Stimulated activated memory B cell treated with anti-CD40 and anti-IgM and Interleukin-4, amounts not matched to agents 10 μg/mL and 1 μg/mL and 100 μg/mL, for 72 hours (primary cell): ENCODE measurements around the gene KLK11.

Source experiments
- ATAC-seq: fragments of 150-1000 bp; cut with Tn5 transposase; 2 replicates; pipeline ENCODE4 v1.10.0; 2021
- H3K27ac Mint-ChIP-seq: one replicate; pipeline ENCODE4 v1.8.0; 2022; ENCODE audit warnings: mild to moderate bottlenecking, mixed read lengths
- H3K27me3 Mint-ChIP-seq: one replicate; pipeline ENCODE4 v1.8.0; 2022; ENCODE audit warnings: mixed read lengths
- H3K36me3 Mint-ChIP-seq: one replicate; pipeline ENCODE4 v1.8.0; 2022; ENCODE audit warnings: mixed read lengths
- H3K4me1 Mint-ChIP-seq: one replicate; pipeline ENCODE4 v1.8.0; 2022; ENCODE audit warnings: mixed read lengths
- H3K4me3 Mint-ChIP-seq: one replicate; pipeline ENCODE4 v1.8.0; 2022; ENCODE audit warnings: mild to moderate bottlenecking, moderate library complexity, mixed read lengths
- H3K9me3 Mint-ChIP-seq: one replicate; pipeline ENCODE4 v1.8.0; 2022; ENCODE audit warnings: mixed read lengths

Gene KLK11

DNA sequence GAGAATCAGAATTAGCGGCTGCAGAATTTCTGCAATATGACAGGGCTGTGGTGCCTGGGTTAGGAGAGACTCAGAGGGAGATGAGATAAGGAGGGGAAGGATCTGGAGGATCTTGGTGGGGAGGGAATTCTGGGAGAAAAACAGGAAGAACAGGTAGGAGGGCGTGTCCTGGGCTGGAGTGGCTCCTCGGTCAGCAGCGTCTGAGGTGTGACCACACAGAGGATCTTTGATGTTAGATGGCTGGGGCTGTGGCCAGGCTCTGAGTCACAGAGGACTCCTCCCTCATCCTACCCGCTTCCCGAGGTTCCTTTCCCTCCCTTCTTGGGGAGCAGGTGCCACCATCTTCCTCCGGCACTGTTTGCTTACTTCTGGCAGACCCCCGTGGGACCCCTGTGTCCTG is 50.6 kb downstream of the KLK11 start:
- ATAC-seq, result peak; percentile 13
- peaks cover 70% of the 10 kb centered on the region for H3K27me3 Mint-ChIP-seq
- H3K4me3 Mint-ChIP-seq, result no peak overlapping the region
- no peak overlapping the region for H3K27ac Mint-ChIP-seq
- H3K9me3 Mint-ChIP-seq, result peaks cover 2% of the 10 kb centered on the region
- no peaks in the 10 kb centered on the region for H3K36me3 Mint-ChIP-seq
- no peaks in the 10 kb centered on the region for H3K4me1 Mint-ChIP-seq

- Mint-ChIP-seq H3K27ac (no peak overlapping the region), H3K27me3 (peaks cover 70% of the 10 kb centered on the region), H3K4me3 (no peak overlapping the region), H3K9me3 (no peaks in the 10 kb centered on the region), H3K36me3 (no peaks in the 10 kb centered on the region), H3K4me1 (no peaks in the 10 kb centered on the region)
- ATAC-seq, result no peak
Measured at GRCh38 chr19:50974702-50975556, 51.5 kb downstream of the KLK11 start.

DNA sequence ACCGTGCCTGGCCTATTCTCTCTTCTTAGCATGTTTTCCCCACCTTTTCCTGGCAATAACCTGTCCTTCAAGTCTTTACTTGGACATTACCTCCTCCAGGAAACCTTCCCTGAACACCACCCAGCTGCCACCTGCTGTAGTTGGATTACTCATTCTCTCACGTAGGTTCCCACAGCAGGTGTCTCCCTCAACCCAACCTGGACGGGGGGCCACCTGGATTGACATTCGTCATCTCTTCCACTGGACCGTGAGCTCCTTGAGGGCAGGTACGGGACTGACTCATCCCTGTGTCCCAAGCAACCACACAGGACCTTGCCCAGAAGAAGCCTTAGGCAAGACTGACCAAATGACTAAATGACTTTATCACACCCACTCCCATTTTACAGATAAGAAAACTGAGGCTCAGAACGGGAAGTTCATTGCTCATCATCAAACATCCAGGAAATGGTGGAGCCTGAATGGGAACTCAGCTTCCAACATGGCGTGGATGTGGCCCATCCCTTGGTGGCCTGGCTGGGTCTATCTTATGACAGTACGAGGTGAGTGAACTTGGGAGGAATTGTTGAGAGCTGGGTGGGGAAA is 53.5 kb downstream of the KLK11 start:
- H3K4me1 Mint-ChIP-seq, result no peaks in the 10 kb centered on the region
- H3K36me3 Mint-ChIP-seq, result no peaks in the 10 kb centered on the region
- H3K9me3 Mint-ChIP-seq, result no peaks in the 10 kb centered on the region
- H3K4me3 Mint-ChIP-seq, result no peak overlapping the region
- peaks cover 63% of the 10 kb centered on the region for H3K27me3 Mint-ChIP-seq
- no peak for ATAC-seq
- no peak overlapping the region for H3K27ac Mint-ChIP-seq
